ENCODE data around the gene AQP1.

GRCh38 chr7:30915751-30916150 is 4.1 kb downstream of the AQP1 start:
- TF ChIP-seq TOX (CRISPR knock-in tag; IDR thresholded peaks at IDR 0.05; ENCODE audit: borderline replicate concordance) (no peak), ZFP3 (CRISPR knock-in tag; IDR thresholded peaks at IDR 0.05) (no peak), GLIS3 (CRISPR knock-in tag; IDR thresholded peaks at IDR 0.05) (no peak), CSDC2 (CRISPR knock-in tag; IDR thresholded peaks at IDR 0.05) (no peak), OSR1 (CRISPR knock-in tag; IDR thresholded peaks at IDR 0.05) (no peak), BACH2 (CRISPR knock-in tag; IDR thresholded peaks at IDR 0.05; ENCODE audit: borderline replicate concordance) (no peak), ZNF565 (CRISPR knock-in tag; conservative IDR thresholded peaks at IDR 0.05; ENCODE audit: low read depth) (no peak), ISL1 (CRISPR knock-in tag; IDR thresholded peaks at IDR 0.05) (no peak), POU6F1 (CRISPR knock-in tag; IDR thresholded peaks at IDR 0.05; ENCODE audit: borderline replicate concordance, low read depth) (no peak), ZFP30 (CRISPR knock-in tag; IDR thresholded peaks at IDR 0.05) (no peak)
